ENCODE results near the gene RETREG3. TPM values are rescaled to one million over a fixed set of nuclear protein-coding genes. Genes with fewer than 3 reads are reported as not detected.
"Not testable (repeated sequence)": the region's sequence is repeated elsewhere in the genome, so short reads cannot be mapped to it uniquely, and the experiment has no call there.

RETREG3 gene
- total RNA-seq, 1 donor from 2014 or later, result 38.2 TPM

- peak overlapping the region; percentile 94 for H3K4me3 ChIP-seq (ENCODE audit: low read depth, low read length)
- TF ChIP-seq, protein P1, sequence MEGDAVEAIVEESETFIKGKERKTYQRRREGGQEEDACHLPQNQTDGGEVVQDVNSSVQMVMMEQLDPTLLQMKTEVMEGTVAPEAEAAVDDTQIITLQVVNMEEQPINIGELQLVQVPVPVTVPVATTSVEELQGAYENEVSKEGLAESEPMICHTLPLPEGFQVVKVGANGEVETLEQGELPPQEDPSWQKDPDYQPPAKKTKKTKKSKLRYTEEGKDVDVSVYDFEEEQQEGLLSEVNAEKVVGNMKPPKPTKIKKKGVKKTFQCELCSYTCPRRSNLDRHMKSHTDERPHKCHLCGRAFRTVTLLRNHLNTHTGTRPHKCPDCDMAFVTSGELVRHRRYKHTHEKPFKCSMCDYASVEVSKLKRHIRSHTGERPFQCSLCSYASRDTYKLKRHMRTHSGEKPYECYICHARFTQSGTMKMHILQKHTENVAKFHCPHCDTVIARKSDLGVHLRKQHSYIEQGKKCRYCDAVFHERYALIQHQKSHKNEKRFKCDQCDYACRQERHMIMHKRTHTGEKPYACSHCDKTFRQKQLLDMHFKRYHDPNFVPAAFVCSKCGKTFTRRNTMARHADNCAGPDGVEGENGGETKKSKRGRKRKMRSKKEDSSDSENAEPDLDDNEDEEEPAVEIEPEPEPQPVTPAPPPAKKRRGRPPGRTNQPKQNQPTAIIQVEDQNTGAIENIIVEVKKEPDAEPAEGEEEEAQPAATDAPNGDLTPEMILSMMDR (conservative IDR thresholded peaks at IDR 0.05; ENCODE audit: low read depth, low read length), result no peak
- no peak for DNase-seq (ENCODE audit: low read depth)
Measured at GRCh38 chr17:42563143-42563509, 46.0 kb downstream of the RETREG3 start.

DNA sequence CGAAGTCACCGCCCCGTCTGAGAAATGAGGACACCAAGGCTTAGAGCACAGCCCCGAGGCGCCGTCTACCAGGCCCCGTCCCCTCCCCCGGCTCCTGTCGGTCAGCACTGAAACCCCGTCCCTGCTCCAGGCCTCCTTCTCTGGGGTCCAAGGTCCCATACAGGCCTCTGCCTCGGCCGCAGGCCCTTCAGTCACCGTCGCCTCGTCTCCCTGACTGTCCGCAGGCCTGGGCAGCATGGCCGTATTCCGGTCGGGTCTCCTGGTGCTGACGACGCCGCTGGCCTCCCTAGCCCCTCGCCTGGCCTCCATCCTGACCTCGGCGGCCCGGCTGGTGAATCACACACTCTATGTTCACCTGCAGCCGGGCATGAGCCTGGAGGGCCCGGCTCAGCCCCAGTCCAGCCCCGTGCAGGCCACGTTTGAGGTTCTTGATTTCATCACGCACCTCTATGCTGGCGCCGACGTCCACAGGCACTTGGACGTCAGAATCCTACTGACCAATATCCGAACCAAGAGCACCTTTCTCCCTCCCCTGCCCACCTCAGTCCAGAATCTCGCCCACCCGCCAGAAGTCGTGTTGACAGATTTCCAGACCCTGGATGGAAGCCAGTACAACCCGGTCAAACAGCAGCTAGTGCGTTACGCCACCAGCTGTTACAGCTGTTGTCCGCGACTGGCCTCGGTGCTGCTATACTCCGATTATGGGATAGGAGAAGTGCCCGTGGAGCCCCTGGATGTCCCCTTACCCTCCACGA lies 46.6 kb downstream of the RETREG3 start:
- TF ChIP-seq, protein P1 (conservative IDR thresholded peaks at IDR 0.05; ENCODE audit: low read depth, low read length), result no peak
- peak overlapping the region; percentile 94 for H3K4me3 ChIP-seq (ENCODE audit: low read depth, low read length)
- no peak for DNase-seq (ENCODE audit: low read depth)

DNA sequence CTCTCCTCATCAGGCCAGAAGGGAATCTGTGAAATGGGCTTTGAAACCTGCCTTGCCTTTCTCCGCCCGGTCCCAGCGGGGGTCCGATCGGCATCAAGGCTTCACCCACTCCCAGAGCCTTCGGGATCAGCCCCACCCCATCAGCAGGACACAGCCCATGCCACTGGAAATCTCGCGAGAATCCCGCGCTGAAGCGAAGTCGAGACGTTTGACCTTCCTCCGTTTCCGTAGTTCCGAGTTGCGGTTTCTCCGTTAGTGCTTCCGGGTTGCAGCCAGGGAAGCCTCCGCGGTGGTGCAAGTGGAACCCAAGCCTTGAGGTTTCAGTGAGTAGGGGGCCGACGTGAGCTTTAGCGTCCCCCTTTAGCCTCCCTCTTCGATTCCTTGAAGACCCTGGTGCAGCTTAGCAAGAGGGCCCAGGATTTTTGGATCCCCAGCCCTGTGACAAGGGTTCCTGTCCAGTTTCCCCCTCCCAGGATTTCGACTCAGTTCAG lies 47.2 kb downstream of the RETREG3 start, which contains the start of gene COASY:
Gene COASY (plus strand): TSS at position 252 of the 491 bp plus-strand sequence. CDS start 475 bp downstream, outside the sequence.
- DNase-seq (ENCODE audit: low read depth), result peak; percentile 85
- TF ChIP-seq, protein P1 (conservative IDR thresholded peaks at IDR 0.05; ENCODE audit: low read depth, low read length), result no peak
- peak within 1 kb of the TSS; percentile 94 for H3K4me3 ChIP-seq (ENCODE audit: low read depth, low read length)

GRCh38 chr17:42560246-42560645 lies 48.9 kb downstream of the RETREG3 start:
- no peak overlapping the region for H3K4me3 ChIP-seq (ENCODE audit: low read depth, low read length)
- no peak for DNase-seq (ENCODE audit: low read depth)
- TF ChIP-seq, protein P1 (conservative IDR thresholded peaks at IDR 0.05; ENCODE audit: low read depth, low read length), result no peak

DNA sequence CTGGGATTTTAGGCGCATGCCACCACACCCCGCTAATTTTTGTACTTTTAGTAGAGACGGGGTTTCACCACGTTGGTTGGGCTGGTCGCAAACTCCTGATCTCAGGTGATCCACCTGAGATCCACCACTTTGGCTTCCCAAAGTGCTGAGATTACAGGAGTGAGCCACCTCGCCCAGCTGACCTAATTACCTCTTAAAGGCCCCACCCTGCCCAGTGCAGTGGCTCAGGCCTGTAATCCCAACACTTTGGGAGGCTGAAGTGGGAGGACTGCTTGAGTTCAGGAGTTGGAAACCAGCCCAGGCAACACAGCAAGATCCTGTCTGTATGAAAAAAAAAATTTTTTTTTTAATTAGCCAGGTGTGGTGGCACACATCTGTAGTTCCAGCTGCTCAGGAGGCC lies 50.1 kb downstream of the RETREG3 start:
- no peak for DNase-seq (ENCODE audit: low read depth)
- TF ChIP-seq, protein P1 (conservative IDR thresholded peaks at IDR 0.05; ENCODE audit: low read depth, low read length), result no peak
- H3K4me3 ChIP-seq (ENCODE audit: low read depth, low read length), result no peak overlapping the region

DNA sequence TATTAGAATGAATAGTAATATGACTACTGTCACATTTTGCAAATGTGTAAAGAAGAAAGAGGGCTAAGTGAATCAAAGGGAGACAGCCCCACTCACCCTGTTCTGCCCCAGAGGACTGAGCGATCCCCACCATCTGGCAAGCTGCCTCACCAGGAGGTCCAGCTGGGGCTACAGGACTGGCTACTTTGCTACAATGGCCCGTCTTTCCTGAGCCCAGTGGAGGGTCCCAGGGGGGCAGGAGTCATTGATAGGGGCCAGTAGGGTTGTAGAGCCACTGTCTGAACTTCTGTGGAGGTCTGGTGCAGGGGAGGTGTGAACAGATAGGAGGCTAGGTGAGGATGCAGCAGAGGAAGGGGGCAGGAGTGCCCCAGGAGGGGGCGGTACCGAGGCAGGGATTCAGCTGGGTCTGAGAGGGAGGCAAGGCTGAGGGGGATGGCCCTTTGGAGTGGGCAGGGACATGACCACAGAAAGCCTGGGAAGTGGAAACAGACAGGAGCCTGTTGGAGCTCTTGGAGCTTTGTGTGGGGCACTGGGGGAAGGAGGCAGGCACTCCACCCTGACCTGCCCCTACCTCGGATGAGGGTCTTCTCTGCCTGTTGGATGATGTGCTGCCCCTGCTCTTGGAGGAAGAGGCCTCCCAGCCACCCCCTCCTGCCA lies 53.1 kb downstream of the RETREG3 start:
- TF ChIP-seq, protein P1 (conservative IDR thresholded peaks at IDR 0.05; ENCODE audit: low read depth, low read length), result peak; percentile 26
- DNase-seq (ENCODE audit: low read depth); H3K4me3 ChIP-seq (ENCODE audit: low read depth, low read length): not testable (repeated sequence)
